Endothelial cell of umbilical vein (primary cell): ENCODE measurements around the gene TANGO2. TPM values are rescaled to one million over a fixed set of nuclear protein-coding genes. Genes with fewer than 3 reads are reported as not detected.

Experiments
- BruUV-seq: library from RNA; stranded (reverse); fragments of 400-500 nt; replicated peaks from 2 replicates; lab custom pipeline; 2021; lab: Mats Ljungman, UMichigan
- CTCF ChIA-PET: fragments of 300-600, 350-600 bp; sonication (Branson Sonifier 250); formaldehyde crosslinking; loops from one replicate; lab custom pipeline; 2021; ENCODE audit warnings: antibody characterized with exemption, inconsistent platforms; lab: Charles Lee
- POLR2A ChIA-PET: fragments of 300-600, 350-600 bp; sonication (Branson Sonifier 250); formaldehyde crosslinking; loops from one replicate; lab custom pipeline; 2021; ENCODE audit warnings: antibody characterized with exemption, inconsistent platforms; lab: Charles Lee
- DNase-seq: peaks from one replicate; pipeline ENCODE4 v3.0.0-alpha.2; 2011; ENCODE audit warnings: low read depth, low spot score
- FAIRE-seq: peaks from 2 replicates; lab custom pipeline; 2011; peaks lifted over from hg19 to GRCh38; lab: Jason Lieb, UNC
- H2AFZ ChIP-seq: 2 replicates; pipeline ENCODE4 v1.6.0; 2012; ENCODE audit warnings: low read depth, low read length, control low read depth, inconsistent platforms
- H3K27ac ChIP-seq: 2 replicates; pipeline ENCODE4 v1.5.1; 2011; ENCODE audit warnings: low read depth, mild to moderate bottlenecking, control low read depth, low read length, moderate library complexity; ENCODE audit not compliant: insufficient read depth
- H3K27me3 ChIP-seq, 2 experiments: 2 replicates each; pipeline versions ENCODE4 v1.6.0 to v1.6.1; 2011; ENCODE audit warnings: low read length in 2 of 2, mixed read lengths in 1 of 2; ENCODE audit not compliant: control insufficient read depth in 2 of 2, insufficient read depth in 2 of 2
- H3K36me3 ChIP-seq, 2 experiments: 2 replicates in 1 of 2; 3 replicates in 1 of 2; pipeline ENCODE4 v1.5.1; 2011; ENCODE audit warnings: low read length in 2 of 2, mild to moderate bottlenecking in 1 of 2, moderate library complexity in 1 of 2; ENCODE audit not compliant: control insufficient read depth in 2 of 2, insufficient read depth in 2 of 2; ENCODE audit errors: extremely low read depth in 1 of 2
- H3K4me1 ChIP-seq: 3 replicates; pipeline ENCODE4 v1.5.1; 2011; ENCODE audit warnings: mild to moderate bottlenecking, low read length; ENCODE audit not compliant: control insufficient read depth, insufficient read depth; ENCODE audit errors: extremely low read depth
- H3K4me2 ChIP-seq: 2 replicates; pipeline ENCODE4 v1.6.1; 2011; ENCODE audit warnings: low read length, control low read depth, mixed read lengths; ENCODE audit not compliant: insufficient read depth
- H3K4me3 ChIP-seq, 3 experiments: fragments of 200-600 bp in 1 of 3; sonication (generic), shearing (Covaris generic) in 1 of 3; replicated peaks in 1 of 3; 2 replicates each; pipeline ENCODE4 v1.5.1; 2011 to 2016; ENCODE audit warnings: control low read depth in 3 of 3, low read length in 3 of 3, mild to moderate bottlenecking in 2 of 3, inconsistent platforms in 1 of 3, low read depth in 1 of 3, moderate library complexity in 1 of 3; ENCODE audit not compliant: insufficient read depth in 1 of 3
- H3K79me2 ChIP-seq: 2 replicates; pipeline ENCODE4 v1.6.0; 2012; ENCODE audit warnings: low read length, inconsistent platforms; ENCODE audit not compliant: control insufficient read depth, insufficient read depth
- H3K9ac ChIP-seq: replicated peaks from 2 replicates; pipeline ENCODE3; 2011; ENCODE audit warnings: low read length, control low read depth; ENCODE audit not compliant: insufficient read depth; ENCODE audit errors: extremely low read depth
- H3K9me1 ChIP-seq: replicated peaks from 3 replicates; pipeline ENCODE4 v1.6.0; 2011; ENCODE audit warnings: mild to moderate bottlenecking, low read length; ENCODE audit not compliant: control insufficient read depth, insufficient read depth; ENCODE audit errors: extremely low read depth
- H3K9me3 ChIP-seq: replicated peaks from 2 replicates; pipeline ENCODE4 v1.5.1; 2012; ENCODE audit warnings: low read length, inconsistent platforms; ENCODE audit not compliant: control insufficient read depth, insufficient read depth
- H4K20me1 ChIP-seq: replicated peaks from 2 replicates; pipeline ENCODE3; 2011; ENCODE audit warnings: mild to moderate bottlenecking, low read length; ENCODE audit not compliant: control insufficient read depth, insufficient read depth; ENCODE audit errors: extremely low read depth
- CTCF ChIP-seq, 2 donors: IDR thresholded peaks; 1 replicate in 1 of 2; 2 replicates in 1 of 2; pipeline ENCODE4 v1.5.1; 2011; ENCODE audit warnings: low read length in 2 of 2, mild to moderate bottlenecking in 2 of 2, moderate library complexity in 2 of 2, control low read depth in 1 of 2, inconsistent platforms in 1 of 2, low read depth in 1 of 2; ENCODE audit not compliant: insufficient read depth in 1 of 2; ENCODE audit errors: extremely low read depth in 1 of 2
- EZH2 ChIP-seq: IDR thresholded peaks from 2 replicates; pipeline ENCODE4 v1.6.1; 2012; ENCODE audit warnings: borderline replicate concordance, low read depth, mild to moderate bottlenecking, moderate library complexity, low read length, inconsistent platforms; ENCODE audit not compliant: severe bottlenecking
- FOS ChIP-seq: IDR thresholded peaks from 2 replicates; pipeline ENCODE4 v1.6.1; 2011; ENCODE audit warnings: mild to moderate bottlenecking, low read length, moderate library complexity, borderline replicate concordance; ENCODE audit not compliant: insufficient read depth
- GATA2 ChIP-seq: IDR thresholded peaks from 2 replicates; pipeline ENCODE4 v1.7.0; 2011; ENCODE audit warnings: low read depth, mild to moderate bottlenecking, moderate library complexity, mixed read lengths, low read length; ENCODE audit not compliant: insufficient read length, insufficient read depth
- JUN ChIP-seq: IDR thresholded peaks from 2 replicates; pipeline ENCODE4 v1.6.1; 2011; ENCODE audit warnings: borderline replicate concordance, low read depth; ENCODE audit not compliant: insufficient read length, insufficient read depth
- MAX ChIP-seq: IDR thresholded peaks from 2 replicates; pipeline ENCODE4 v1.6.1; 2011; ENCODE audit not compliant: insufficient read depth, insufficient read length
- MYC ChIP-seq: IDR thresholded peaks from one replicate; pipeline ENCODE4 v1.6.1; 2011; ENCODE audit warnings: mild to moderate bottlenecking, low read depth, low read length
- POLR2A ChIP-seq: IDR thresholded peaks from 2 replicates; pipeline ENCODE4 v1.6.1; 2012; ENCODE audit warnings: low read depth, mild to moderate bottlenecking, control low read depth, low read length
- POLR2AphosphoS5 ChIP-seq: IDR thresholded peaks from 2 replicates; pipeline ENCODE4 v1.6.1; 2012; ENCODE audit warnings: low read depth, mild to moderate bottlenecking, control low read depth, low read length, moderate library complexity; ENCODE audit not compliant: insufficient read depth
- dilution Hi-C: fragments of 300-500 bp; cut with MboI; formaldehyde crosslinking; loops from one replicate; pipeline ENCODE4 v1.15.0; 2019; ENCODE audit warnings: low sequenced_read_pairs; ENCODE audit not compliant: extremely low pct_ligation_motif_present
- intact Hi-C: fragments of 100-400 bp; cut with micrococcal nuclease; formaldehyde crosslinking; loops from one replicate; pipeline ENCODE4 v1.10.0; 2022
- polyA plus RNA-seq, 4 experiments: library from polyadenylated mRNA; depleted of rRNA in 3 of 4; stranded (reverse) in 3 of 4; unstranded in 1 of 4; fragments of >200 nt; gene quantifications; 2 replicates each; pipeline versions ENCODE4 v1.2.1 to v1.2.3, GENCODE V29; 2011 to 2012; ENCODE audit warnings: missing spikeins in 1 of 4
- total RNA-seq: library from RNA; stranded (reverse); gene quantifications from 2 replicates; pipeline ENCODE4 v1.2.3, GENCODE V29; 2021

TANGO2 gene
- total and polyA plus RNA-seq, 2 donors (not counting 3 experiments of a cell fraction or from before 2014, with no cell fraction given), result 40.0 to 49.3 TPM

DNA sequence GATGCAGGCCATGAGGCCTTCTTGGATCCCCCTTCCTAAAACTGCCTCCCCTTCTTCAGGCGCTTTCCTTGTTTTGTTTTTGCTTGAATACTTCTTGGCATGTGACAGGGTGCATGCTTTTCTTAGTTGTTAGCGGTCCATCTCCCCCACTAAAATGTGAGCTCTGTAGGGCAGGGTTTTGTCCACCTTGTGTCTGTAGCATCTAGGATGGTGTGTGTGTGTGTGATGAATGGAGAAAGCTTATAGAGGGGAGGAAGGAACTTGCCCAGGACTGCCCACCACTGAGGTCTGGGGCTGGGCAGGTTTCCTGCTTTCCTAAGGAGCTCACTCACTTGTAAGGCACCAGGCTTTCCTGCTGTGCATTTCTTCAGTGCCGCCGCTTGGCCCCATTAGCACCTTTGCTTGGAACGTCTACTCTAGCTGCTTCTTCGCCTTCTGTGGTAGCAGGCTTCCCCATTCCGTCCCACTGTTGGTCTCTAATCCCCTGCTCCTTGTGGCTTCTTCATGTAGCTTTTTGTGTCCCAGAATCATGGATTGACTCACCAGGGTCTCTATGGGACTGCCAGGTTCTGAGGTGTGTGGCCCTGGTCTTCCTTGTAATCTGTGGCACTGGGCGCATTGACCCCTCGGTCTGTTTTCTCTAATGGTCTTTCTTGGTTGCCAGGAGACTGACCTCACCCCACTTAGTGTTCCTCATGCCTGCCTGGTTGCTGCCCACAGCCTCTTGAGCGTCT, 62.4 kb downstream of the TANGO2 start:
- H3K27me3 ChIP-seq, result no peaks in the 10 kb centered on the region
- H3K9me1 ChIP-seq, result no peaks in the 10 kb centered on the region
- H3K4me1 ChIP-seq, result peaks cover 19% of the 10 kb centered on the region
- H3K4me3 ChIP-seq, result no peak overlapping the region
- peaks cover 79% of the 10 kb centered on the region for H3K79me2 ChIP-seq
- TF ChIP-seq GATA2 (no peak), MYC (no peak), POLR2A (no peak)
- ChIA-PET CTCF (no interaction called here), POLR2A (no interaction called here)
- no peak overlapping the region for H3K4me2 ChIP-seq
- FAIRE-seq, result no peak
- H3K27ac ChIP-seq, result no peak overlapping the region
- H2AFZ ChIP-seq, result no peak overlapping the region
- no peak for DNase-seq
- BruUV-seq, result no TSS peak
- no peak overlapping the region for H3K9ac ChIP-seq
- H3K9me3 ChIP-seq, result no peaks in the 10 kb centered on the region
- dilution Hi-C loops, result no loop called here
- H4K20me1 ChIP-seq, result peaks cover 2% of the 10 kb centered on the region
- intact Hi-C loops, result no loop called here
- peaks cover 14 to 24% of the 10 kb centered on the region in 2 experiments for H3K36me3 ChIP-seq

- dilution Hi-C loops (no loop called here), intact Hi-C loops (no loop called here)
- Histone ChIP-seq H3K36me3 (peaks cover 15 to 29% of the 10 kb centered on the region in 2 experiments), H3K9ac (no peak overlapping the region), H3K4me1 (peaks cover 19% of the 10 kb centered on the region), H3K27ac (no peak overlapping the region), H4K20me1 (peaks cover 2% of the 10 kb centered on the region), H3K9me3 (no peaks in the 10 kb centered on the region), H3K9me1 (no peaks in the 10 kb centered on the region), H3K4me3 (no peak overlapping the region), H3K4me2 (no peak overlapping the region), H3K79me2 (peaks cover 79% of the 10 kb centered on the region), H2AFZ (no peak overlapping the region), H3K27me3 (no peaks in the 10 kb centered on the region)
- ChIA-PET POLR2A (no interaction called here), CTCF (no interaction called here)
- no TSS peak for BruUV-seq
- FAIRE-seq, result no peak
- no peak for TF ChIP-seq POLR2A
- no peak for TF ChIP-seq FOS
- no peak for TF ChIP-seq GATA2
- TF ChIP-seq MYC, result no peak
- no peak for TF ChIP-seq JUN
- TF ChIP-seq POLR2AphosphoS5, result no peak
- no peak for TF ChIP-seq MAX
- no peak for TF ChIP-seq EZH2
- no peak for TF ChIP-seq CTCF (IDR thresholded peaks at IDR 0.05; ENCODE audit: extremely low read depth in 1 of 2, insufficient read depth in 1 of 2, low read depth in 1 of 2, low read length in 2 of 2)
- no peak for DNase-seq
Observed at GRCh38 chr22:20083891-20084546, 63.1 kb downstream of the TANGO2 start.
